Upper lobe of left lung (tissue), 4 donors: ENCODE measurements around the gene EMD.

Source experiments
- EP300 ChIP-seq, 4 donors: sonication (generic); formaldehyde crosslinking; IDR thresholded peaks; one replicate each; pipeline ENCODE4 v1.5.1; 2017; ENCODE audit warnings: antibody characterized with exemption in 4 of 4, control low read depth in 2 of 4
- POLR2A ChIP-seq, 4 donors: fragments of 450-650 bp; IDR thresholded peaks; one replicate each; pipeline ENCODE4 v1.5.1; 2016 to 2017; ENCODE audit warnings: antibody characterized with exemption in 4 of 4, mild to moderate bottlenecking in 2 of 4
- POLR2AphosphoS5 ChIP-seq, 2 donors: sonication (generic); formaldehyde crosslinking; IDR thresholded peaks; one replicate each; pipeline ENCODE4 v1.5.1; 2017; ENCODE audit warnings: antibody characterized with exemption in 2 of 2
- TF ChIP-seq, protein P1 (sequence below), 6 experiments: fragments of 450-650 bp in 4 of 6; fragments of 200-600 bp in 2 of 6; sonication (generic) in 2 of 6; IDR thresholded peaks; one replicate each; pipeline ENCODE4 v1.5.1; 2016 to 2019; ENCODE audit warnings: antibody characterized with exemption in 6 of 6

DNA sequence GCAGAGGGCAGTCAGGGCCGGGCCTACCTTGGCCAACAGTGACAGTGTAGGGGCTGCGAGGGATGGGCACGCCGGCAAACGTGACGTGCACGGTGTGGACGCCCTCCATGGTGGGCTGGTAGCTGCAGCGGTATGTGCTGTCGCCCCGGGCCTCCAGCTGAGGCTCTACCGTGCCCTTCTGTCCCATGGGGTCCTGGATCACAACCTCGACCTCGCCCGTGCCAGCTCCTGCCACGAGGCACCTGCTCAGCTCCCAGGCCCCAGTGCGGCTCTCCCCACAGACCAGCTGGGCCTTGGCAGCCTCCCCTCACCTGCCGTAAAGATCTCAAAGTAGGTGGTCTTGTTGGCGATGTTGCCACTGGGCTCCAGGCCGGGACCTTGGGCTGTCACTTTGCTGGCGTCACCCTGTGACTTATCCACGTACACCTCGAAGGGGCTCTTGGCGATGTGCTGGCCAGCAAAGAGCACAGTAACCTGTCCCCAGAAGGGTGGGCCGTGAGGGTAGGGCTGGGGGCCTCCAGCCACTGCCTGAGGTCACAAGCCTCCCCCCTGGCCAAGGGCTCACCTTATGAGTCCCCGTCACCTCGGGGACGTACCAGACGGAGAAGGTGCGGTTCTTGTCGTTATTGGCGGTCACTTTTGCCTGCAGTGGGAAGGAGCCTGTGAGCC is 13.0 kb upstream of the EMD start:
- TF ChIP-seq, protein P1, sequence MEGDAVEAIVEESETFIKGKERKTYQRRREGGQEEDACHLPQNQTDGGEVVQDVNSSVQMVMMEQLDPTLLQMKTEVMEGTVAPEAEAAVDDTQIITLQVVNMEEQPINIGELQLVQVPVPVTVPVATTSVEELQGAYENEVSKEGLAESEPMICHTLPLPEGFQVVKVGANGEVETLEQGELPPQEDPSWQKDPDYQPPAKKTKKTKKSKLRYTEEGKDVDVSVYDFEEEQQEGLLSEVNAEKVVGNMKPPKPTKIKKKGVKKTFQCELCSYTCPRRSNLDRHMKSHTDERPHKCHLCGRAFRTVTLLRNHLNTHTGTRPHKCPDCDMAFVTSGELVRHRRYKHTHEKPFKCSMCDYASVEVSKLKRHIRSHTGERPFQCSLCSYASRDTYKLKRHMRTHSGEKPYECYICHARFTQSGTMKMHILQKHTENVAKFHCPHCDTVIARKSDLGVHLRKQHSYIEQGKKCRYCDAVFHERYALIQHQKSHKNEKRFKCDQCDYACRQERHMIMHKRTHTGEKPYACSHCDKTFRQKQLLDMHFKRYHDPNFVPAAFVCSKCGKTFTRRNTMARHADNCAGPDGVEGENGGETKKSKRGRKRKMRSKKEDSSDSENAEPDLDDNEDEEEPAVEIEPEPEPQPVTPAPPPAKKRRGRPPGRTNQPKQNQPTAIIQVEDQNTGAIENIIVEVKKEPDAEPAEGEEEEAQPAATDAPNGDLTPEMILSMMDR (IDR thresholded peaks at IDR 0.05), result no peak
- no peak for TF ChIP-seq POLR2AphosphoS5 (IDR thresholded peaks at IDR 0.05)
- no peak for TF ChIP-seq POLR2A (IDR thresholded peaks at IDR 0.05)
- TF ChIP-seq EP300 (IDR thresholded peaks at IDR 0.05), result no peak
